ENCODE results near the gene EHD1. TPM values are rescaled to one million over a fixed set of nuclear protein-coding genes. Genes with fewer than 3 reads are reported as not detected.

The EHD1 gene
- polyA plus RNA-seq, 3 donors, result 30.3 to 212 (median 48.4) TPM

- no peak overlapping the region for H3K9ac ChIP-seq (ENCODE audit: insufficient read depth, low read length, poor library complexity, severe bottlenecking)
- peaks cover 3% of the 10 kb centered on the region for H3K4me1 Mint-ChIP-seq
- H3K27me3 ChIP-seq (ENCODE audit: control insufficient read depth in 2 of 2, insufficient read depth in 2 of 2, low read length in 2 of 2), result no peaks in the 10 kb centered on the region
- no peak overlapping the region for H3K27ac ChIP-seq (ENCODE audit: low read depth in 1 of 2, low read length in 2 of 2)
- no peaks in the 10 kb centered on the region for H3K36me3 Mint-ChIP-seq
- H4K20me1 ChIP-seq (ENCODE audit: insufficient read depth, low read length), result no peaks in the 10 kb centered on the region
- no peak for TF ChIP-seq CTCF (IDR thresholded peaks at IDR 0.05)
- no peak overlapping the region for H2AFZ ChIP-seq (ENCODE audit: insufficient read depth, low read depth, low read length, poor library complexity, severe bottlenecking)
- 95% methylated on average over 24 of the region's 29 CpGs for WGBS (ENCODE audit: insufficient coverage)
- DNase-seq, result no peak
- H3K79me2 ChIP-seq (ENCODE audit: insufficient read depth, low read length), result no peaks in the 10 kb centered on the region
- no peak overlapping the region for H3K4me2 ChIP-seq (replicated peaks; ENCODE audit: extremely low read depth, low read length, poor library complexity, severe bottlenecking)
- H3K27ac Mint-ChIP-seq, result no peak overlapping the region
- H3K36me3 ChIP-seq (replicated peaks in 1 of 2; ENCODE audit: control insufficient read depth in 1 of 2, insufficient read depth in 2 of 2, low read length in 2 of 2), result no peaks in the 10 kb centered on the region
- no peak overlapping the region for H3K4me3 ChIP-seq (replicated peaks in 1 of 3; ENCODE audit: low read depth in 2 of 3, low read length in 3 of 3)
- H3K27me3 Mint-ChIP-seq (ENCODE audit: low read depth in 3 of 3), result peaks cover 2 to 3% (median 3%) of the 10 kb centered on the region in 3 donors
- intact Hi-C loops (cut with micrococcal nuclease), result no loop called here
- no peaks in the 10 kb centered on the region for H3K9me3 Mint-ChIP-seq
- no peaks in the 10 kb centered on the region for H3K4me1 ChIP-seq (ENCODE audit: control insufficient read depth in 1 of 2, insufficient read depth in 2 of 2, low read length in 2 of 2)
- no peaks in the 10 kb centered on the region for H3K9me3 ChIP-seq (replicated peaks in 1 of 2; ENCODE audit: control insufficient read depth in 1 of 2, insufficient read depth in 1 of 2, low read length in 2 of 2)
- no peak overlapping the region for H3K4me3 Mint-ChIP-seq
Observed at GRCh38 chr11:64834723-64835615, 43.5 kb downstream of the EHD1 start.

- intact Hi-C loops (cut with micrococcal nuclease), result no loop called here
- no peak for TF ChIP-seq CTCF (IDR thresholded peaks at IDR 0.05)
- 97% methylated on average over 22 of the region's 25 CpGs for WGBS (ENCODE audit: insufficient coverage)
- no peak for DNase-seq
- Mint-ChIP-seq H3K9me3 (no peaks in the 10 kb centered on the region), H3K4me1 (peaks cover 3% of the 10 kb centered on the region), H3K27me3 (ENCODE audit: low read depth in 3 of 3) (peaks cover 2 to 3% (median 3%) of the 10 kb centered on the region in 3 donors), H3K36me3 (no peaks in the 10 kb centered on the region), H3K27ac (no peak overlapping the region), H3K4me3 (no peak overlapping the region)
- no peaks in the 10 kb centered on the region for H3K79me2 ChIP-seq (ENCODE audit: insufficient read depth, low read length)
- no peaks in the 10 kb centered on the region for H3K9me3 ChIP-seq (replicated peaks in 1 of 2; ENCODE audit: control insufficient read depth in 1 of 2, insufficient read depth in 1 of 2, low read length in 2 of 2)
- H3K4me2 ChIP-seq (replicated peaks; ENCODE audit: extremely low read depth, low read length, poor library complexity, severe bottlenecking), result no peak overlapping the region
- no peak overlapping the region for H2AFZ ChIP-seq (ENCODE audit: insufficient read depth, low read depth, low read length, poor library complexity, severe bottlenecking)
- no peaks in the 10 kb centered on the region for H3K36me3 ChIP-seq (replicated peaks in 1 of 2; ENCODE audit: control insufficient read depth in 1 of 2, insufficient read depth in 2 of 2, low read length in 2 of 2)
- no peak overlapping the region for H3K27ac ChIP-seq (ENCODE audit: low read depth in 1 of 2, low read length in 2 of 2)
- no peak overlapping the region for H3K9ac ChIP-seq (ENCODE audit: insufficient read depth, low read length, poor library complexity, severe bottlenecking)
- no peaks in the 10 kb centered on the region for H3K4me1 ChIP-seq (ENCODE audit: control insufficient read depth in 1 of 2, insufficient read depth in 2 of 2, low read length in 2 of 2)
- no peaks in the 10 kb centered on the region for H4K20me1 ChIP-seq (ENCODE audit: insufficient read depth, low read length)
- no peaks in the 10 kb centered on the region for H3K27me3 ChIP-seq (ENCODE audit: control insufficient read depth in 2 of 2, insufficient read depth in 2 of 2, low read length in 2 of 2)
- H3K4me3 ChIP-seq (replicated peaks in 1 of 3; ENCODE audit: low read depth in 2 of 3, low read length in 3 of 3), result no peak overlapping the region
Observed at GRCh38 chr11:64834031-64834722, 44.2 kb downstream of the EHD1 start.

Measured in CD14-positive monocyte (primary cell).